ENCODE results near the gene ZNF532. TPM values are rescaled to one million over a fixed set of nuclear protein-coding genes. Genes with fewer than 3 reads are reported as not detected.

Gene ZNF532
- total RNA-seq, 1 experiment from 2014 or later: 49.8 TPM

GRCh38 chr18:58882686-58883085 is 18.0 kb downstream of the ZNF532 start:
- intact Hi-C loops (cut with micrococcal nuclease; ENCODE audit: unreplicated experiment) (no loop called here), in situ Hi-C loops (cut with HindIII; ENCODE audit: low pct_unique_long_range_greater_than_20kb, low sequenced_read_pairs) (no loop called here)
- TF ChIP-seq CTCF (IDR thresholded peaks at IDR 0.05) (no peak), TCF7L2 (IDR thresholded peaks at IDR 0.05; ENCODE audit: low read depth, low read length) (no peak), SIN3A (IDR thresholded peaks at IDR 0.05; ENCODE audit: borderline replicate concordance, insufficient read depth, low read depth, low read length) (no peak), REST (IDR thresholded peaks at IDR 0.05; ENCODE audit: insufficient read depth in 1 of 2, low read depth in 2 of 2, low read length in 1 of 2) (no peak), POLR2AphosphoS5 (IDR thresholded peaks at IDR 0.05; ENCODE audit: low read depth, low read length) (no peak)
- no peak for ATAC-seq
- no TSS peak for BruUV-seq (replicated peaks)
- Histone ChIP-seq H3K4me3 (ENCODE audit: low read depth in 2 of 2, low read length in 2 of 2) (no peak overlapping the region), H3K4me1 (ENCODE audit: control insufficient read depth, insufficient read depth, low read length) (peaks cover 10% of the 10 kb centered on the region), H3K36me3 (ENCODE audit: control insufficient read depth, insufficient read depth, low read length) (no peaks in the 10 kb centered on the region), H3K9me3 (ENCODE audit: control insufficient read depth, insufficient read depth, low read depth, low read length) (no peaks in the 10 kb centered on the region), H3K27ac (ENCODE audit: low read length) (no peak overlapping the region; the same call in 1 of the 2 replicates), H3K27me3 (ENCODE audit: control insufficient read depth, insufficient read depth, low read length) (no peaks in the 10 kb centered on the region)
- ChIA-PET POLR2A (no interaction called here), CTCF (no interaction called here)
- DNase-seq (ENCODE audit: low read depth, low spot score): no peak

- intact Hi-C loops (cut with micrococcal nuclease; ENCODE audit: unreplicated experiment): no loop called here
- Histone ChIP-seq H3K4me3 (ENCODE audit: low read depth in 2 of 2, low read length in 2 of 2) (no peak overlapping the region), H3K27ac (ENCODE audit: low read length) (no peak overlapping the region; the same call in 1 of the 2 replicates), H3K9me3 (ENCODE audit: control insufficient read depth, insufficient read depth, low read depth, low read length) (no peaks in the 10 kb centered on the region), H3K4me1 (ENCODE audit: control insufficient read depth, insufficient read depth, low read length) (peaks cover 10% of the 10 kb centered on the region), H3K27me3 (ENCODE audit: control insufficient read depth, insufficient read depth, low read length) (no peaks in the 10 kb centered on the region), H3K36me3 (ENCODE audit: control insufficient read depth, insufficient read depth, low read length) (no peaks in the 10 kb centered on the region)
- no peak for TF ChIP-seq TCF7L2 (IDR thresholded peaks at IDR 0.05; ENCODE audit: low read depth, low read length)
- no peak for TF ChIP-seq POLR2AphosphoS5 (IDR thresholded peaks at IDR 0.05; ENCODE audit: low read depth, low read length)
- TF ChIP-seq REST (IDR thresholded peaks at IDR 0.05; ENCODE audit: insufficient read depth in 1 of 2, low read depth in 2 of 2, low read length in 1 of 2): no peak
- TF ChIP-seq CTCF (IDR thresholded peaks at IDR 0.05): no peak
- ChIA-PET POLR2A (interaction anchor here (0.6 kb wide), 1 partner anchor 247 kb away, joined by 4 read pairs; no protein-coding TSS in a partner anchor), CTCF (interaction anchor here (0.7 kb wide), 2 partner anchors 20 to 102 kb away, joined by 8 to 11 read pairs; no protein-coding TSS in a partner anchor)
- ATAC-seq (no peak), DNase-seq (ENCODE audit: low read depth, low spot score) (no peak)
- no TSS peak for BruUV-seq (replicated peaks)
- in situ Hi-C loops (cut with HindIII; ENCODE audit: low pct_unique_long_range_greater_than_20kb, low sequenced_read_pairs): no loop called here
Measured at GRCh38 chr18:58884680-58885079, 20.0 kb downstream of the ZNF532 start.
